Activated T-cell treated with anti-CD3 and anti-CD28 coated beads, Interleukin-2, amount 50 U/mL, for 48 hours (primary cell): ENCODE results near the gene VASN.
"Not testable (repeated sequence)": the region's sequence is repeated elsewhere in the genome, so short reads cannot be mapped to it uniquely, and the experiment has no call there.

ENCODE experiments used
- DNase-seq, 2 experiments: peaks; one replicate each; pipeline ENCODE4 v3.0.0-alpha.2; 2020

Gene VASN

GRCh38 chr16:4371357-4372000 is at the start of gene VASN:
TSS of gene VASN (plus strand) at chr16:4371848. CDS start at chr16:4380878, 9,030 bp downstream.
- peak; percentile 84 to 85 for DNase-seq

- DNase-seq = no peak
Observed at GRCh38 chr16:4322121-4323052, 49.3 kb upstream of the VASN start.

GRCh38 chr16:4323071-4323844 is 48.4 kb upstream of the VASN start:
- no peak for DNase-seq

GRCh38 chr16:4323845-4324488 is 47.7 kb upstream of the VASN start:
- DNase-seq = no peak

GRCh38 chr16:4324492-4325252 is 47.0 kb upstream of the VASN start:
- DNase-seq = no peak

- no peak for DNase-seq
Observed at GRCh38 chr16:4325253-4325758, 46.3 kb upstream of the VASN start.

- DNase-seq = no peak
Observed at GRCh38 chr16:4327386-4328045, 44.1 kb upstream of the VASN start.

GRCh38 chr16:4328046-4328781 is 43.4 kb upstream of the VASN start:
- peak; percentile 67 to 73 for DNase-seq

GRCh38 chr16:4328782-4329775 is 42.6 kb upstream of the VASN start:
- no peak for DNase-seq

- DNase-seq = peak; percentile 83
Observed at GRCh38 chr16:4330277-4330874, 41.3 kb upstream of the VASN start.

- DNase-seq = no peak
Observed at GRCh38 chr16:4332083-4332482, 39.6 kb upstream of the VASN start.

- no peak for DNase-seq
Observed at GRCh38 chr16:4332623-4333307, 38.9 kb upstream of the VASN start.

GRCh38 chr16:4333308-4333638 is 38.4 kb upstream of the VASN start:
- no peak for DNase-seq

- not testable (repeated sequence) for DNase-seq
Observed at GRCh38 chr16:4333714-4334113, 37.9 kb upstream of the VASN start.

GRCh38 chr16:4334724-4335495 is 36.7 kb upstream of the VASN start:
- no peak for DNase-seq

GRCh38 chr16:4336701-4337539 is 34.7 kb upstream of the VASN start:
- no peak for DNase-seq
